Mesendoderm (in vitro differentiated cells): Measurements from ENCODE around the gene RPP25.
A peak's percentile ranks its signal among the peaks of the same experiment; 100 is the strongest.

Source experiments
- DNase-seq: peaks from one replicate; pipeline ENCODE4 v3.0.0; 2013
- H2AK5ac ChIP-seq: 2 replicates; pipeline ENCODE4 v1.6.1; 2013; ENCODE audit warnings: low read length, inconsistent platforms
- H2BK120ac ChIP-seq: 2 replicates; pipeline ENCODE4 v1.6.1; 2013; ENCODE audit warnings: low read depth, mild to moderate bottlenecking, low read length, moderate library complexity, mixed read lengths
- H2BK15ac ChIP-seq: replicated peaks from 2 replicates; pipeline ENCODE4 v1.6.1; 2013; ENCODE audit warnings: low read depth, mild to moderate bottlenecking, moderate library complexity
- H2BK5ac ChIP-seq: 2 replicates; pipeline ENCODE4 v1.6.1; 2013; ENCODE audit warnings: low read length, inconsistent platforms
- H3K18ac ChIP-seq: 2 replicates; pipeline ENCODE4 v1.6.1; 2013; ENCODE audit warnings: mild to moderate bottlenecking, low read length, mixed read lengths
- H3K23ac ChIP-seq: one replicate; pipeline ENCODE4 v1.6.1; 2013; ENCODE audit warnings: low read length
- H3K27ac ChIP-seq: 2 replicates; pipeline ENCODE4 v1.5.1; 2013; ENCODE audit warnings: low read depth, mild to moderate bottlenecking, inconsistent platforms, low read length, moderate library complexity
- H3K27me3 ChIP-seq: 2 replicates; pipeline ENCODE4 v1.6.1; 2013; ENCODE audit warnings: low read length, control low read depth, mild to moderate bottlenecking, inconsistent platforms; ENCODE audit not compliant: insufficient read depth, poor library complexity
- H3K36me3 ChIP-seq: 2 replicates; pipeline ENCODE4 v1.6.1; 2013; ENCODE audit warnings: low read length, inconsistent platforms; ENCODE audit not compliant: control insufficient read depth, insufficient read depth
- H3K4ac ChIP-seq: one replicate; pipeline ENCODE4 v1.6.1; 2013; ENCODE audit warnings: low read depth, mild to moderate bottlenecking, low read length, moderate library complexity
- H3K4me1 ChIP-seq: 2 replicates; pipeline ENCODE4 v1.6.1; 2013; ENCODE audit warnings: low read depth, low read length, inconsistent platforms; ENCODE audit not compliant: control insufficient read depth
- H3K4me2 ChIP-seq: 2 replicates; pipeline ENCODE4 v1.6.1; 2013; ENCODE audit warnings: low read length
- H3K4me3 ChIP-seq: 2 replicates; pipeline ENCODE4 v1.5.1; 2013; ENCODE audit warnings: mild to moderate bottlenecking, low read length
- H3K56ac ChIP-seq: one replicate; pipeline ENCODE4 v1.6.1; 2013; ENCODE audit warnings: low read length
- H3K79me1 ChIP-seq: 2 replicates; pipeline ENCODE4 v1.6.1; 2013; ENCODE audit warnings: low read length, inconsistent platforms
- H3K79me2 ChIP-seq: 2 replicates; pipeline ENCODE4 v1.6.1; 2013; ENCODE audit warnings: mild to moderate bottlenecking, low read length; ENCODE audit not compliant: control insufficient read depth, insufficient read depth
- H3K9ac ChIP-seq: 2 replicates; pipeline ENCODE4 v1.6.1; 2013; ENCODE audit warnings: low read length, inconsistent platforms
- H4K5ac ChIP-seq: one replicate; pipeline ENCODE4 v1.6.1; 2013; ENCODE audit warnings: low read length
- H4K8ac ChIP-seq: one replicate; pipeline ENCODE4 v1.6.1; 2013; ENCODE audit warnings: low read depth, mild to moderate bottlenecking, control low read depth, low read length, moderate library complexity
- WGBS: extraction: QIAGEN DNeasy Blood & Tissue Kit; methylation state at CpG from one replicate; pipeline ENCODE4 v1.1.7; 2013; ENCODE audit warnings: low lambda C conversion rate, missing lambda C conversion rate; ENCODE audit not compliant: insufficient coverage; ENCODE audit errors: extremely low coverage; 5-methylcytosine and 5-hydroxymethylcytosine counted together

The RPP25 gene

DNA sequence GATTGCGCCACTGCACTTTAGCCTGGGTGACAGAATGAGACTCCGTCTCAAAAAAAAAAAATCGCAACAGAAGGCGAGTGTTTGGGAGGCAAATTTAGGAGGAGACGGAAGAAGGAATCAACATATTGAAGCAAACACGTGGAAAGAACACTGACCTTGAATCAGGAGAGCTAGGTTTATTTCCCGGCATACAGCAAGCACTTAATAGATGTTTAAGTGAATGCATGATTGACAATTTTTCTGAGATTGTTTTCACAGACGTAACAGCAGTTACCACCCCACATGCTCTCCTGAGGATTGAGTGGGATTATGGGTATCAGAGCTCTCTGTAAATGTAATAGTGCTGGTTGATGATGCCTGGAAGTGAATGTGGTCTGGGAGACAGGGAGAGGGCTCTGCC is 5.6 kb upstream of the RPP25 start:
- Histone ChIP-seq H2BK120ac (no peak overlapping the region), H3K4me3 (no peak overlapping the region), H3K23ac (no peak overlapping the region), H3K18ac (no peak overlapping the region), H3K79me2 (no peaks in the 10 kb centered on the region), H3K4ac (no peak overlapping the region), H3K36me3 (no peaks in the 10 kb centered on the region), H4K5ac (no peak overlapping the region), H3K4me1 (peaks cover under 1% of the 10 kb centered on the region), H3K27ac (no peak overlapping the region), H2BK15ac (no peak overlapping the region), H2AK5ac (no peak overlapping the region), H4K8ac (no peak overlapping the region), H3K4me2 (no peak overlapping the region), H3K27me3 (peaks cover 17% of the 10 kb centered on the region), H3K79me1 (no peaks in the 10 kb centered on the region), H3K9ac (no peak overlapping the region), H3K56ac (no peak overlapping the region), H2BK5ac (no peak overlapping the region)
- WGBS, result no CpG with 5 or more reads among the region's 8 CpGs
- DNase-seq, result no peak

DNA sequence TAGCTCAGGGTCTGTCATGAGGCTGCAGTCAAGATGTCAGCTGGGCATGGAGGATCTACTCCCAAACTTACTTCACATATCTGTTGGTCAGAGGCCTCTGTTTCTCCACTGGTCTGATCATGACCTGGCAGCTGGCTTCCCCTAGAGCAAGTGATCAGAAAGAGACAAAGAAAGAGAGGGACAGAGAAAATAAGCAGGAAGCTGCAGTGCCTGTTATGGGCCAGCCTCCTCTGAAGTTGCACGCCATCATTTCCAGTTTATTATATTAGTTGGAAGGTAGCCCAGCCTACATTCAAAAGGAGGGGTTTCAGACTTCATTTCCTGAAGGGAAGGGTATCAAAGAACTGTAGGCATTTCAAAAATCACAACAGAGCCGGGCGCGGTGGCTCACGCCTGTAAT is 5.0 kb upstream of the RPP25 start:
- Histone ChIP-seq H3K4me2 (no peak overlapping the region), H3K36me3 (no peaks in the 10 kb centered on the region), H3K4me3 (no peak overlapping the region), H3K4me1 (peaks cover 2% of the 10 kb centered on the region), H2BK15ac (no peak overlapping the region), H2BK120ac (no peak overlapping the region), H3K79me1 (no peaks in the 10 kb centered on the region), H2AK5ac (no peak overlapping the region), H2BK5ac (no peak overlapping the region), H3K56ac (no peak overlapping the region), H4K8ac (no peak overlapping the region), H3K4ac (no peak overlapping the region), H3K27ac (no peak overlapping the region), H3K23ac (no peak overlapping the region), H3K27me3 (peaks cover 17% of the 10 kb centered on the region), H3K9ac (no peak overlapping the region), H4K5ac (no peak overlapping the region), H3K18ac (no peak overlapping the region), H3K79me2 (no peaks in the 10 kb centered on the region)
- WGBS, result no CpG with 5 or more reads among the region's 5 CpGs
- DNase-seq, result no peak

DNA sequence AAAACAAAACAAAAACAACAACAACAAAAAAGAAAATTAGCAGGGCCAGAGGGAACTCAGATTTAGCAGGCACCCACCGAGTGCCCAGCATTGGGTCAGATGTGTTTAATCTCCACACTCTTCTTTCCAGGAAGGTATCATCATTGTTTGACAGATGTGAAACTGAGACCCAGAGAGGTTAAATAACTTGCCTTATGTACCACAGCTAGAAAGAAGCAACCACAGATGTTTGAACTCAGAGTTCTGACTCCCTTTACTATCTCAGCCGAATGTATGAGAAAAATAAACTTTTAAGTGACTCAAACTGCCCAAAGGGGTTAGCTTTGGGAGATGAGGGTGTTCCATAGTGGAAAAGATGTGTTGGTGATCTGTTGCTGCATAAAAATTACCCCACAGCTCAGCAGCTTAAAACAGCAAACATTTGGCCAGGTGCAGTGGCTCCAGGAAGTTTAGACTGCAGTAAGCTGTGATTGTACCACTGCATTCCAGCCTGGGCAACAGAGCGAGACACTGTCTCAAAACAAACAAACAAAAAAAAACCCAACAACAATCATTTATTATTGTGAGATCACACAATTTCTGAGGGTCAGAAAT is 4.5 kb upstream of the RPP25 start:
- no peak overlapping the region for H3K4me2 ChIP-seq
- no peaks in the 10 kb centered on the region for H3K36me3 ChIP-seq
- peaks cover 2% of the 10 kb centered on the region for H3K4me1 ChIP-seq
- H3K27me3 ChIP-seq, result peaks cover 17% of the 10 kb centered on the region
- no CpG with 5 or more reads among the region's 3 CpGs for WGBS
- H3K9ac ChIP-seq, result no peak overlapping the region
- H3K18ac ChIP-seq, result no peak overlapping the region
- H3K4ac ChIP-seq, result no peak overlapping the region
- no peak overlapping the region for H2BK120ac ChIP-seq
- no peaks in the 10 kb centered on the region for H3K79me2 ChIP-seq
- no peak overlapping the region for H3K23ac ChIP-seq
- H2AK5ac ChIP-seq, result no peak overlapping the region
- H3K79me1 ChIP-seq, result no peaks in the 10 kb centered on the region
- no peak overlapping the region for H3K4me3 ChIP-seq
- no peak overlapping the region for H3K27ac ChIP-seq
- no peak overlapping the region for H2BK15ac ChIP-seq
- no peak overlapping the region for H2BK5ac ChIP-seq
- DNase-seq, result no peak
- H3K56ac ChIP-seq, result no peak overlapping the region
- no peak overlapping the region for H4K5ac ChIP-seq
- H4K8ac ChIP-seq, result no peak overlapping the region

DNA sequence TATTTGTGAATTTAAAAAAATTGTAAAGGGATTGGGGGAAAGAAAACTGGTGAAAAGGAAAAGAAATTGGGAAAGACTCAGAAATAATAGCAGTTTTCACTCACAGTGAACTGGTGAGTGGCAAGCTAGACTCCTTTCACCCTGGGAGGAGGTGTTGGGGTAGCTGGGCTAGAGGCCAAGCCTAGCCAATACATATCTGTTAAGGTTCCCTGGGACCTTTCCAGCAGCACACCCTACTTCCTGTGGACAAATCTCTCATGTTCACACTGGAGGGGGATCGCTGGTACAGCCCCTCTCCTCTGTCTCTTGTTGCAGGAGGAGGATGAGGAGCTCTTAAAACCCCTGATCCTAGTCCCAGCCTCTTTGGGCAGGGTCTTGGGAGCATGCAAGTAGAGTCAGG is 3.7 kb upstream of the RPP25 start:
- no peak overlapping the region for H3K18ac ChIP-seq
- no CpG with 5 or more reads among the region's 1 CpG for whole genome bisulfite sequencing
- H2AK5ac ChIP-seq, result no peak overlapping the region
- no peak overlapping the region for H3K4me2 ChIP-seq
- H3K79me1 ChIP-seq, result no peaks in the 10 kb centered on the region
- no peaks in the 10 kb centered on the region for H3K36me3 ChIP-seq
- no peak overlapping the region for H3K4ac ChIP-seq
- peaks cover 7% of the 10 kb centered on the region for H3K4me1 ChIP-seq
- H2BK15ac ChIP-seq, result no peak overlapping the region
- no peak overlapping the region for H3K27ac ChIP-seq
- H3K4me3 ChIP-seq, result no peak overlapping the region
- H3K56ac ChIP-seq, result no peak overlapping the region
- H3K27me3 ChIP-seq, result peaks cover 24% of the 10 kb centered on the region
- H2BK120ac ChIP-seq, result no peak overlapping the region
- H4K8ac ChIP-seq, result no peak overlapping the region
- H4K5ac ChIP-seq, result no peak overlapping the region
- DNase-seq, result no peak
- no peak overlapping the region for H3K23ac ChIP-seq
- H3K79me2 ChIP-seq, result no peaks in the 10 kb centered on the region
- no peak overlapping the region for H3K9ac ChIP-seq
- H2BK5ac ChIP-seq, result no peak overlapping the region

DNA sequence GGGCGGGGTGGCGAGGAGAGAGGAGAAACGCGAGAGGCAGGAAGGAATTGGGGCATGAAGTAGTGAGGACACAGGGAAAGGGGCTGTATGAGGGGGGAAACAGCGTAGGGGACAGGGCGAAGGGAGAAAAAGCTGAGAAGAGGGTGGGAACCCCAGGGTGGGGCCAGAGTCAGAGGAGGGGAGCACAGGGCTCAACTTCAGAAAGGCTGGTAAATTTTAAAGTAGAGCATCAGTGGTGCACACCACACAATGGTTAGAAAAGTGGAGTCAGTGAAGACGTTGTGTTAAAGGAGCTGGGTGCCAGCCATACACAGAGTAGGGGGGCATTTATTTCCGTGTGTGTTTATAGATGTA is 3.0 kb upstream of the RPP25 start:
- DNase-seq, result no peak
- H3K9ac ChIP-seq, result no peak overlapping the region
- H2BK15ac ChIP-seq, result no peak overlapping the region
- peaks cover 24% of the 10 kb centered on the region for H3K27me3 ChIP-seq
- H4K5ac ChIP-seq, result no peak overlapping the region
- WGBS, result no CpG with 5 or more reads among the region's 8 CpGs
- H3K18ac ChIP-seq, result no peak overlapping the region
- no peak overlapping the region for H3K4me3 ChIP-seq
- no peak overlapping the region for H2AK5ac ChIP-seq
- H4K8ac ChIP-seq, result no peak overlapping the region
- H3K56ac ChIP-seq, result no peak overlapping the region
- no peaks in the 10 kb centered on the region for H3K79me1 ChIP-seq
- H3K27ac ChIP-seq, result no peak overlapping the region
- H3K4me1 ChIP-seq, result peaks cover 10% of the 10 kb centered on the region
- no peak overlapping the region for H3K4ac ChIP-seq
- no peak overlapping the region for H2BK120ac ChIP-seq
- H3K23ac ChIP-seq, result no peak overlapping the region
- H2BK5ac ChIP-seq, result no peak overlapping the region
- no peaks in the 10 kb centered on the region for H3K36me3 ChIP-seq
- no peaks in the 10 kb centered on the region for H3K79me2 ChIP-seq
- H3K4me2 ChIP-seq, result no peak overlapping the region

DNA sequence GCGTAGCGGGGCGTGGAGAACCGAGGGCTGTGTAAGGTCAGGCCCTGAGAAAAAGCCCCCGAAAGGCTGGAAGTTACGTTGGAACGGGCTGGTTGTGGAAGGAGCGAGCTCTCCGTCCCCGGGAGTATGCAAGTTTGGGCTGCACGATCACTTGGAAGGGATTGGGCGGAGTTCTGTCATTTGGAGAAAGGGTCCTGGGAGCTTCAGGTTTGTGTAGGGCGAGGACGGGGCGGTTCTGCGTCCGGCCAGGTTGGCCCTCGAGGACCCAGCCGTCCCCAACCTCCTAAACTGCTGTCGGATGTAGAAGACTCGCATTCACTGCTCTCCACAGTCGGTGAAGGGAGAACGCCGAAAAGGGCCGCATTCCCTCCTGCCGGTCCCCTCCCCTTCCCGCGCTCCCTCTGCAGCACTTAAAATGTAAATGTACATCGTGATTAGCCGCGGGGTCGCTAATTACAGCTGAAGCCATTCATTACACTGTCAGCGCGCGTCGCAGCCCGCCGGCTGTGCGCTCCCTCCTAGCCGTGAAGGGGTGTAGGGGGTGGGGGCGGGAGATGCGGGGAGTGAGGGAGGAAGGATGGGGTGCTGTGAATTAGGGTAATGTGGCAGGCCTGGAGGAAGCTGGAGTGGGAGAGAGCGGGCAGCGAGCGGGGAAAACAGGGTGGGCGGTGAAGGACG is 2.5 kb upstream of the RPP25 start:
- Histone ChIP-seq H3K27ac (no peak overlapping the region), H3K23ac (no peak overlapping the region), H3K36me3 (no peaks in the 10 kb centered on the region), H2BK15ac (no peak overlapping the region), H3K79me2 (no peaks in the 10 kb centered on the region), H2AK5ac (no peak overlapping the region), H3K27me3 (peaks cover 24% of the 10 kb centered on the region), H3K9ac (no peak overlapping the region), H2BK120ac (no peak overlapping the region), H3K79me1 (no peaks in the 10 kb centered on the region), H3K56ac (peak overlapping the region; percentile 0), H3K18ac (no peak overlapping the region), H4K5ac (no peak overlapping the region), H2BK5ac (no peak overlapping the region), H3K4me2 (peak overlapping the region; percentile 73), H3K4me3 (no peak overlapping the region), H3K4ac (no peak overlapping the region), H4K8ac (no peak overlapping the region), H3K4me1 (peaks cover 11% of the 10 kb centered on the region)
- WGBS, result no CpG with 5 or more reads among the region's 47 CpGs
- DNase-seq, result peak; percentile 79
